ENCODE data around the gene SBNO2.
"Not testable (repeated sequence)": the region's sequence is repeated elsewhere in the genome, so short reads cannot be mapped to it uniquely, and the experiment has no call there.

Gene SBNO2

GRCh38 chr19:1206150-1206863, 32.2 kb upstream of the SBNO2 start:
- CTCF ChIA-PET: no interaction called here
- Histone ChIP-seq H3K27ac (ENCODE audit: insufficient read depth in 1 of 2, low read depth in 1 of 2, low read length in 2 of 2, poor library complexity in 1 of 2, severe bottlenecking in 2 of 2) (peak overlapping the region in 1 of 2 experiments; percentile 71), H3K9me3 (ENCODE audit: control extremely low read depth in 1 of 5, control insufficient read depth in 4 of 5, insufficient read depth in 2 of 5, low read depth in 1 of 5, low read length in 4 of 5) (no peaks in the 10 kb centered on the region), H3K4me1 (ENCODE audit: control extremely low read depth in 1 of 4, control insufficient read depth in 4 of 4, insufficient read depth in 4 of 4, low read length in 3 of 4) (peaks cover 0 to 60% (median 55%) of the 10 kb centered on the region in 4 experiments), H3K36me3 (ENCODE audit: control insufficient read depth in 4 of 4, insufficient read depth in 4 of 4, low read length in 3 of 4) (peaks cover 0 to 17% (median 7%) of the 10 kb centered on the region in 4 experiments), H3K27me3 (replicated peaks in 2 of 5; ENCODE audit: control insufficient read depth in 4 of 5, insufficient read depth in 5 of 5, low read length in 4 of 5) (no peaks in the 10 kb centered on the region), H3K4me3 (ENCODE audit: control insufficient read depth in 1 of 7, extremely low read depth in 1 of 7, insufficient read depth in 4 of 7, low read depth in 2 of 7, low read length in 6 of 7) (peak overlapping the region; percentile 69 to 92 (median 77))
- WGBS (ENCODE audit: insufficient coverage): 0% methylated on average over 47 of the region's 78 CpGs
- no peak for DNase-seq
- POLR2A ChIA-PET: interaction anchor here (0.6 kb wide), 1 partner anchor 185 kb away, joined by 3 read pairs; the partner anchor contains the start of gene RNU6-2

GRCh38 chr19:1205114-1206099, 31.3 kb upstream of the SBNO2 start, which contains the start of gene STK11:
STK11 (plus strand) TSS chr19:1205778; CDS start chr19:1206914, 1,136 bp downstream.
- H3K4me1 ChIP-seq (ENCODE audit: control extremely low read depth in 1 of 4, control insufficient read depth in 4 of 4, insufficient read depth in 4 of 4, low read length in 3 of 4): peaks cover 0 to 60% (median 53%) of the 10 kb centered on the region in 4 experiments

GRCh38 chr19:1200614-1201013, 26.5 kb upstream of the SBNO2 start:
- not testable (repeated sequence) for H3K9me3 ChIP-seq (ENCODE audit: control extremely low read depth in 1 of 5, control insufficient read depth in 4 of 5, insufficient read depth in 2 of 5, low read depth in 1 of 5, low read length in 4 of 5); H3K27ac ChIP-seq (ENCODE audit: insufficient read depth in 1 of 2, low read depth in 1 of 2, low read length in 2 of 2, poor library complexity in 1 of 2, severe bottlenecking in 2 of 2); H3K36me3 ChIP-seq (ENCODE audit: control insufficient read depth in 4 of 4, insufficient read depth in 4 of 4, low read length in 3 of 4); H3K4me3 ChIP-seq (ENCODE audit: control insufficient read depth in 1 of 7, extremely low read depth in 1 of 7, insufficient read depth in 4 of 7, low read depth in 2 of 7, low read length in 6 of 7); H3K27me3 ChIP-seq (replicated peaks in 2 of 5; ENCODE audit: control insufficient read depth in 4 of 5, insufficient read depth in 5 of 5, low read length in 4 of 5); DNase-seq
- POLR2A ChIA-PET: interaction anchor here (0.6 kb wide), 1 partner anchor 45 kb away, joined by 3 read pairs; no protein-coding TSS in a partner anchor
- H3K4me1 ChIP-seq (ENCODE audit: control extremely low read depth in 1 of 4, control insufficient read depth in 4 of 4, insufficient read depth in 4 of 4, low read length in 3 of 4): peaks cover 0 to 24% (median 21%) of the 10 kb centered on the region in 4 experiments
- CTCF ChIA-PET: interaction anchor here (4.0 kb wide), 1 partner anchor 88 kb away, joined by 19 read pairs; no protein-coding TSS in a partner anchor
- WGBS (ENCODE audit: insufficient coverage): 90% methylated on average over 2 of the region's 4 CpGs

More at GRCh38 chr19:1205114-1206099, 31.3 kb upstream of the SBNO2 start, which contains the start of gene STK11:
- ChIA-PET POLR2A (no interaction called here), CTCF (interaction anchor here (0.6 to 0.9 kb wide), 2 partner anchors 11 to 21 kb away, joined by 3 read pairs; no protein-coding TSS in a partner anchor)
- no peaks in the 10 kb centered on the region for H3K27me3 ChIP-seq (replicated peaks in 2 of 5; ENCODE audit: control insufficient read depth in 4 of 5, insufficient read depth in 5 of 5, low read length in 4 of 5)
- H3K36me3 ChIP-seq (ENCODE audit: control insufficient read depth in 4 of 4, insufficient read depth in 4 of 4, low read length in 3 of 4): peaks cover 0 to 13% (median 5%) of the 10 kb centered on the region in 4 experiments
- H3K9me3 ChIP-seq (ENCODE audit: control extremely low read depth in 1 of 5, control insufficient read depth in 4 of 5, insufficient read depth in 2 of 5, low read depth in 1 of 5, low read length in 4 of 5): no peaks in the 10 kb centered on the region
- peak within 1 kb of the TSS; percentile 69 to 92 (median 77) for H3K4me3 ChIP-seq (ENCODE audit: control insufficient read depth in 1 of 7, extremely low read depth in 1 of 7, insufficient read depth in 4 of 7, low read depth in 2 of 7, low read length in 6 of 7)
- peak; percentile 96 to 98 (median 98) for DNase-seq
- 4% methylated on average over 97 of the region's 114 CpGs for WGBS (ENCODE audit: insufficient coverage)
- H3K27ac ChIP-seq (ENCODE audit: insufficient read depth in 1 of 2, low read depth in 1 of 2, low read length in 2 of 2, poor library complexity in 1 of 2, severe bottlenecking in 2 of 2): peak within 1 kb of the TSS in 1 of 2 experiments; percentile 71

- no peak for DNase-seq
- 92% methylated on average over 9 of the region's 10 CpGs for WGBS (ENCODE audit: insufficient coverage)
- CTCF ChIA-PET: interaction anchor here (0.7 to 4.0 kb wide), 4 partner anchors 18 to 87 kb away, joined by 3 to 19 read pairs (median 4); partner anchors contain the start of gene ATP5F1D
- POLR2A ChIA-PET: no interaction called here
- Histone ChIP-seq H3K4me1 (ENCODE audit: control extremely low read depth in 1 of 4, control insufficient read depth in 4 of 4, insufficient read depth in 4 of 4, low read length in 3 of 4) (peaks cover 0 to 19% (median 14%) of the 10 kb centered on the region in 4 experiments), H3K9me3 (ENCODE audit: control extremely low read depth in 1 of 5, control insufficient read depth in 4 of 5, insufficient read depth in 2 of 5, low read depth in 1 of 5, low read length in 4 of 5) (no peaks in the 10 kb centered on the region), H3K27me3 (replicated peaks in 2 of 5; ENCODE audit: control insufficient read depth in 4 of 5, insufficient read depth in 5 of 5, low read length in 4 of 5) (no peaks in the 10 kb centered on the region), H3K36me3 (ENCODE audit: control insufficient read depth in 4 of 4, insufficient read depth in 4 of 4, low read length in 3 of 4) (no peaks in the 10 kb centered on the region), H3K27ac (ENCODE audit: insufficient read depth in 1 of 2, low read depth in 1 of 2, low read length in 2 of 2, poor library complexity in 1 of 2, severe bottlenecking in 2 of 2) (no peak overlapping the region), H3K4me3 (ENCODE audit: control insufficient read depth in 1 of 7, extremely low read depth in 1 of 7, insufficient read depth in 4 of 7, low read depth in 2 of 7, low read length in 6 of 7) (no peak overlapping the region)
Measured at GRCh38 chr19:1199531-1199930, 25.5 kb upstream of the SBNO2 start.

- ChIA-PET POLR2A (no interaction called here), CTCF (interaction anchor here (0.7 to 2.1 kb wide), 4 partner anchors 11 to 76 kb away, joined by 3 to 8 read pairs (median 4); no protein-coding TSS in a partner anchor)
- 56% methylated on average over 9 of the region's 9 CpGs for WGBS (ENCODE audit: insufficient coverage)
- no peak overlapping the region for H3K27ac ChIP-seq (ENCODE audit: insufficient read depth in 1 of 2, low read depth in 1 of 2, low read length in 2 of 2, poor library complexity in 1 of 2, severe bottlenecking in 2 of 2)
- no peaks in the 10 kb centered on the region for H3K27me3 ChIP-seq (replicated peaks in 2 of 5; ENCODE audit: control insufficient read depth in 4 of 5, insufficient read depth in 5 of 5, low read length in 4 of 5)
- no peaks in the 10 kb centered on the region for H3K9me3 ChIP-seq (ENCODE audit: control extremely low read depth in 1 of 5, control insufficient read depth in 4 of 5, insufficient read depth in 2 of 5, low read depth in 1 of 5, low read length in 4 of 5)
- peak in 2 of 3 donors; percentile 60 to 62 for DNase-seq
- peaks cover 0 to 25% (median 19%) of the 10 kb centered on the region in 4 experiments for H3K4me1 ChIP-seq (ENCODE audit: control extremely low read depth in 1 of 4, control insufficient read depth in 4 of 4, insufficient read depth in 4 of 4, low read length in 3 of 4)
- H3K36me3 ChIP-seq (ENCODE audit: control insufficient read depth in 4 of 4, insufficient read depth in 4 of 4, low read length in 3 of 4): no peaks in the 10 kb centered on the region
- H3K4me3 ChIP-seq (ENCODE audit: control insufficient read depth in 1 of 7, extremely low read depth in 1 of 7, insufficient read depth in 4 of 7, low read depth in 2 of 7, low read length in 6 of 7): no peak overlapping the region
Measured at GRCh38 chr19:1189419-1189818, 15.4 kb upstream of the SBNO2 start.

GRCh38 chr19:1183543-1184172, 9.6 kb upstream of the SBNO2 start:
- 83% methylated on average over 16 of the region's 19 CpGs for whole genome bisulfite sequencing (ENCODE audit: insufficient coverage)
- no peaks in the 10 kb centered on the region for H3K9me3 ChIP-seq (ENCODE audit: control extremely low read depth in 1 of 5, control insufficient read depth in 4 of 5, insufficient read depth in 2 of 5, low read depth in 1 of 5, low read length in 4 of 5)
- no peak overlapping the region for H3K27ac ChIP-seq (ENCODE audit: insufficient read depth in 1 of 2, low read depth in 1 of 2, low read length in 2 of 2, poor library complexity in 1 of 2, severe bottlenecking in 2 of 2)
- H3K36me3 ChIP-seq (ENCODE audit: control insufficient read depth in 4 of 4, insufficient read depth in 4 of 4, low read length in 3 of 4): no peaks in the 10 kb centered on the region
- H3K4me3 ChIP-seq (ENCODE audit: control insufficient read depth in 1 of 7, extremely low read depth in 1 of 7, insufficient read depth in 4 of 7, low read depth in 2 of 7, low read length in 6 of 7): no peak overlapping the region
- no peaks in the 10 kb centered on the region for H3K27me3 ChIP-seq (replicated peaks in 2 of 5; ENCODE audit: control insufficient read depth in 4 of 5, insufficient read depth in 5 of 5, low read length in 4 of 5)
- ChIA-PET POLR2A (no interaction called here), CTCF (no interaction called here)
- no peak for DNase-seq
- H3K4me1 ChIP-seq (ENCODE audit: control extremely low read depth in 1 of 4, control insufficient read depth in 4 of 4, insufficient read depth in 4 of 4, low read length in 3 of 4): peaks cover 0 to 18% (median 10%) of the 10 kb centered on the region in 4 experiments
